Cardiac fibroblast (primary cell): ENCODE data around the gene CLSTN2.

Experiments used
- DNase-seq, 2 donors: peaks; one replicate each; pipeline versions ENCODE4 v3.0.0 to v3.0.0-alpha.2; 2010; ENCODE audit warnings: low read depth in 2 of 2
- H3K4me3 ChIP-seq, 2 donors: replicated peaks in 1 of 2; 1 replicate in 1 of 2; 2 replicates in 1 of 2; pipeline ENCODE4 v1.5.1; 2011; ENCODE audit warnings: low read depth in 2 of 2, low read length in 2 of 2, mild to moderate bottlenecking in 2 of 2, moderate library complexity in 1 of 2
- CTCF ChIP-seq: IDR thresholded peaks from one replicate; pipeline ENCODE4 v1.5.1; 2011; ENCODE audit warnings: low read depth, mild to moderate bottlenecking, low read length, inconsistent platforms

Gene CLSTN2

DNA sequence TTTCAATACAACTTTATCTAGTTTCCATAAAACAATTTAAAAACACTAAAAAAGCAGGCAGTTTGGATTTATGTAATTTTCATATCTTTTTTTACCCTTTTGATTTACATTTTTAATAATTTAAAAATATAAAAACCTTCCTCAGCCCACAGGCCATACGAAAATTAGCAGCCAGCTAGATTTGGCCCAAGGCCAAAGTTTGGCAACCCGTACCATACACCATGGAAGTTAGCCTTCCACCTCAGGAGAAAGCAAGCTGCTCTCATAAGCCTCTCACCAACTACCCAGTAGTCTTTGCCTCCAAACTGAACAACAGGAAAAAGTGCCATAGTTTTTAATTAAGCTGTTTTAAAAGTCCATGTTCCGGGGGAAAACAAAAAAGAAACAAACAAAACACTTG is 635.6 kb downstream of the CLSTN2 start:
- H3K4me3 ChIP-seq, result no peak overlapping the region
- no peak for DNase-seq
- no peak for TF ChIP-seq CTCF

DNA sequence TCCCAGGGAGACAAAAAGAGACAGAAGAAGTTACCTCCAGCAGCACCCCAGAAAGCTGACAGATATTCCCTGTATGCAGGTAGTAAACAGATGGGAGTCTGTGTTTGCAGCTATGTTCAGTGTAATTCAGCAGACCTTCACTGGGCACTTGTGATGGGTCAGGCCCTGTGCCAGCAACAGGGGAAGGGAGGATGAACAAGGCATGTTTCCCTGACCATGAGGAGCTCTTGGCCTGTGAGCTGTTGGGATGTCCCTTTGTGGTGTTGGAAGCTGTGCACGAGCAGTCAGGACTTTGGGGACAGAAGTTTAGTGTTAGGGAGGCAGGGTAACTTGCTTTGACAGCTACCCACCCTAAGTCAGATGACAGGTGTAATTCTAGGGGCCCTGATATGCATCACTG is 636.9 kb downstream of the CLSTN2 start:
- no peak for TF ChIP-seq CTCF
- H3K4me3 ChIP-seq, result no peak overlapping the region
- no peak for DNase-seq

- DNase-seq, result no peak
- no peak overlapping the region for H3K4me3 ChIP-seq
- no peak for TF ChIP-seq CTCF
These were observed 637.3 kb downstream of the CLSTN2 start for GRCh38 chr3:140572334-140572733.

- no peak for TF ChIP-seq CTCF
- DNase-seq, result no peak
- H3K4me3 ChIP-seq, result no peak overlapping the region
These were observed 638.0 kb downstream of the CLSTN2 start for GRCh38 chr3:140573011-140573410.

- no peak for TF ChIP-seq CTCF
- H3K4me3 ChIP-seq, result no peak overlapping the region
- no peak for DNase-seq
These were observed 639.4 kb downstream of the CLSTN2 start for GRCh38 chr3:140574375-140574774.

GRCh38 chr3:140576449-140576848 is 641.5 kb downstream of the CLSTN2 start:
- no peak overlapping the region for H3K4me3 ChIP-seq
- DNase-seq, result no peak
- no peak for TF ChIP-seq CTCF

DNA sequence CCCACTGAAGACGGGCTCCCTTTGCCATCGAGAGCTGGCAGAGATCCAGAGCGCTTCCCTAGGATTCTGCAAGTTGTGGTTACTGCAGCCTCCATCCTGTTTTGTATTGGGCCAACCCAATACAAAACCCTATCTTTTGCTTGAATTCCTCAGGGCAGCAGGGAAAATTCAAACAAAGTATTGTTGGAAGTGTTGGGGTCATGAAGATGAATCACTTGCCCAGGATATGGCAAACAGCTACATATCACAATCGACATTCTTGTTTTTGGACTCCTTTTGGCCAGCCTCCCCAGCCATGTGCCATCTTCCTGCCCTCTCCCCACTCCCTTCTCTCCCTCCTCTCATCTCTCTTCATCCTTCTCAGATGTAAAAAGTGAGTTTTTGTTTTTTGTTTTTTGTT is 642.9 kb downstream of the CLSTN2 start:
- no peak for TF ChIP-seq CTCF
- DNase-seq, result no peak
- H3K4me3 ChIP-seq, result no peak overlapping the region
